Measurements from ENCODE around the gene MYOT.

DNA sequence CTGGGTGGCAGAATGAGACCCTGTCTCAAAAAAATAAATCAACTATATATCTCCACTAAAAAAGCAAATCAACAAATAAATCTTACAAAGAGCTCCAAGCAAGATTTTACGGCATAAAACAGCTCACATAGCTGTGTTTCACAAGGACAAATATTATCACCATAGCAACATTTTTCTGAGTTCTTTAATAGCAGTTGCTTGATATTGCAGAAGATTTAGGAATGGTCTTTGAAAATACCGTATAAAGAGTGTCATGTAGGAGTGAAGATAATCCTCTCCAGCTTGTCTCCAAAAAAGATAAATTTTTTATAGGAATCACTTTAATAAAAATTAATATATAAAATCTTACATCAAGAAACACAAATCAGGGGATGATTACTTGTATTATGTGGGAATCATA lies 36.6 kb upstream of the MYOT start:
- TF ChIP-seq, protein P1, sequence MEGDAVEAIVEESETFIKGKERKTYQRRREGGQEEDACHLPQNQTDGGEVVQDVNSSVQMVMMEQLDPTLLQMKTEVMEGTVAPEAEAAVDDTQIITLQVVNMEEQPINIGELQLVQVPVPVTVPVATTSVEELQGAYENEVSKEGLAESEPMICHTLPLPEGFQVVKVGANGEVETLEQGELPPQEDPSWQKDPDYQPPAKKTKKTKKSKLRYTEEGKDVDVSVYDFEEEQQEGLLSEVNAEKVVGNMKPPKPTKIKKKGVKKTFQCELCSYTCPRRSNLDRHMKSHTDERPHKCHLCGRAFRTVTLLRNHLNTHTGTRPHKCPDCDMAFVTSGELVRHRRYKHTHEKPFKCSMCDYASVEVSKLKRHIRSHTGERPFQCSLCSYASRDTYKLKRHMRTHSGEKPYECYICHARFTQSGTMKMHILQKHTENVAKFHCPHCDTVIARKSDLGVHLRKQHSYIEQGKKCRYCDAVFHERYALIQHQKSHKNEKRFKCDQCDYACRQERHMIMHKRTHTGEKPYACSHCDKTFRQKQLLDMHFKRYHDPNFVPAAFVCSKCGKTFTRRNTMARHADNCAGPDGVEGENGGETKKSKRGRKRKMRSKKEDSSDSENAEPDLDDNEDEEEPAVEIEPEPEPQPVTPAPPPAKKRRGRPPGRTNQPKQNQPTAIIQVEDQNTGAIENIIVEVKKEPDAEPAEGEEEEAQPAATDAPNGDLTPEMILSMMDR (IDR thresholded peaks at IDR 0.05) = no peak
- no peak for TF ChIP-seq POLR2A (IDR thresholded peaks at IDR 0.05)
